Osteoblast (primary cell): ENCODE data around the gene DTNBP1. TPM values are rescaled to one million over a fixed set of nuclear protein-coding genes. Genes with fewer than 3 reads are reported as not detected.

ENCODE experiments used
- DNase-seq: peaks from one replicate; pipeline ENCODE4 v3.0.0; 2011; ENCODE audit warnings: low spot score, mixed read lengths; ENCODE audit not compliant: insufficient read length; ENCODE audit errors: missing footprints
- H2AFZ ChIP-seq: 2 replicates; pipeline ENCODE4 v1.6.0; 2011; ENCODE audit warnings: mild to moderate bottlenecking, low read length
- H3K27ac ChIP-seq: 2 replicates; pipeline ENCODE4 v1.5.1; 2011; ENCODE audit warnings: mild to moderate bottlenecking, low read depth, low read length, moderate library complexity
- H3K27me3 ChIP-seq: 2 replicates; pipeline ENCODE4 v1.6.0; 2012; ENCODE audit warnings: mild to moderate bottlenecking, control low read depth, inconsistent platforms, low read length, moderate library complexity; ENCODE audit not compliant: insufficient read depth
- H3K36me3 ChIP-seq: 2 replicates; pipeline ENCODE4 v1.5.1; 2011; ENCODE audit warnings: mild to moderate bottlenecking, low read length, control low read depth, moderate library complexity; ENCODE audit not compliant: insufficient read depth
- H3K4me1 ChIP-seq: 2 replicates; pipeline ENCODE4 v1.5.1; 2011; ENCODE audit warnings: mild to moderate bottlenecking, low read length, control low read depth, moderate library complexity; ENCODE audit not compliant: insufficient read depth
- H3K4me2 ChIP-seq: 2 replicates; pipeline ENCODE4 v1.6.0; 2011; ENCODE audit warnings: mild to moderate bottlenecking, low read length; ENCODE audit not compliant: insufficient read depth
- H3K4me3 ChIP-seq: fragments of 200-600 bp; sonication (generic); 3 replicates; pipeline ENCODE4 v1.5.1; 2012; ENCODE audit warnings: mild to moderate bottlenecking, low read length, inconsistent platforms; ENCODE audit not compliant: insufficient read depth
- H3K79me2 ChIP-seq: 2 replicates; pipeline ENCODE4 v1.6.0; 2012; ENCODE audit warnings: mild to moderate bottlenecking, low read length, control low read depth, inconsistent platforms; ENCODE audit not compliant: insufficient read depth
- H3K9me3 ChIP-seq: 2 replicates; pipeline ENCODE4 v1.5.1; 2011; ENCODE audit warnings: low read depth, low read length, control low read depth
- H4K20me1 ChIP-seq: 2 replicates; pipeline ENCODE4 v1.6.0; 2012; ENCODE audit warnings: mild to moderate bottlenecking, low read length, control low read depth; ENCODE audit not compliant: insufficient read depth
- CTCF ChIP-seq: IDR thresholded peaks from 2 replicates; pipeline ENCODE4 v1.5.1; 2011; ENCODE audit warnings: mild to moderate bottlenecking, low read depth, low read length, moderate library complexity; ENCODE audit errors: extremely low read depth
- total RNA-seq: library from RNA; depleted of rRNA; stranded (reverse); fragments of >200 nt; gene quantifications from 2 replicates; pipeline ENCODE4 v1.2.3, GENCODE V29; 2012

Gene DTNBP1
- total RNA-seq, 1 donor: 5.8 TPM

GRCh38 chr6:15491255-15491985 is 171.4 kb downstream of the DTNBP1 start:
- Histone ChIP-seq H3K9me3 (no peaks in the 10 kb centered on the region), H3K4me1 (peaks cover 10% of the 10 kb centered on the region), H3K27ac (peak overlapping the region; percentile 1), H2AFZ (no peak overlapping the region), H3K4me3 (no peak overlapping the region), H3K79me2 (peaks cover 3% of the 10 kb centered on the region), H3K27me3 (no peaks in the 10 kb centered on the region), H3K36me3 (peaks cover 17% of the 10 kb centered on the region), H4K20me1 (peaks cover 8% of the 10 kb centered on the region), H3K4me2 (no peak overlapping the region)
- peak; percentile 98 for TF ChIP-seq CTCF
- DNase-seq: peak; percentile 93

- Histone ChIP-seq H3K36me3 (peaks cover 13% of the 10 kb centered on the region), H4K20me1 (peaks cover 7% of the 10 kb centered on the region), H3K27me3 (no peaks in the 10 kb centered on the region), H3K79me2 (peaks cover 9% of the 10 kb centered on the region), H2AFZ (no peak overlapping the region), H3K4me1 (peaks cover 8% of the 10 kb centered on the region), H3K4me3 (no peak overlapping the region), H3K4me2 (no peak overlapping the region), H3K27ac (peak overlapping the region; percentile 1), H3K9me3 (no peaks in the 10 kb centered on the region)
- no peak for DNase-seq
- TF ChIP-seq CTCF: no peak
Measured at GRCh38 chr6:15490242-15491100, 172.4 kb downstream of the DTNBP1 start.

GRCh38 chr6:15489261-15489962 is 173.4 kb downstream of the DTNBP1 start:
- Histone ChIP-seq H2AFZ (no peak overlapping the region), H3K27ac (no peak overlapping the region), H3K9me3 (no peaks in the 10 kb centered on the region), H3K36me3 (peaks cover 13% of the 10 kb centered on the region), H3K4me1 (peaks cover 7% of the 10 kb centered on the region), H3K27me3 (no peaks in the 10 kb centered on the region), H4K20me1 (peaks cover 2% of the 10 kb centered on the region), H3K4me2 (no peak overlapping the region), H3K4me3 (no peak overlapping the region), H3K79me2 (peaks cover 13% of the 10 kb centered on the region)
- DNase-seq: no peak
- TF ChIP-seq CTCF: no peak
